SU-DHL-6 (cell line): ENCODE measurements around the gene PRF1.

Experiments used
- H2AFZ ChIP-seq: fragments of 200-600 bp; sonication (generic); 2 replicates; pipeline ENCODE4 v1.6.1; 2014; ENCODE audit warnings: low read depth, mild to moderate bottlenecking, moderate library complexity, mixed read lengths, antibody characterized with exemption, low read length; ENCODE audit not compliant: severe bottlenecking
- H3F3A ChIP-seq: fragments of 200-600 bp; shearing (Covaris generic); 2 replicates; pipeline ENCODE4 v1.6.0; 2016; ENCODE audit warnings: antibody characterized with exemption, mild to moderate bottlenecking; ENCODE audit not compliant: insufficient read depth
- H3K27ac ChIP-seq: fragments of 200-600 bp; sonication (generic); 2 replicates; pipeline ENCODE4 v1.5.1; 2016; ENCODE audit warnings: low read depth, mild to moderate bottlenecking, low read length, moderate library complexity, mixed read lengths
- H3K27me3 ChIP-seq: fragments of 200-600 bp; sonication (generic), shearing (Covaris generic); 2 replicates; pipeline ENCODE4 v1.6.0; 2014; ENCODE audit warnings: mild to moderate bottlenecking, low read length
- H3K36me3 ChIP-seq: fragments of 200-600 bp; sonication (generic); 2 replicates; pipeline ENCODE4 v1.6.1; 2014; ENCODE audit warnings: mild to moderate bottlenecking, low read length, mixed read lengths
- H3K4me2 ChIP-seq: fragments of 300-600, 200-600 bp; shearing (Covaris generic), sonication (generic); 2 replicates; pipeline ENCODE4 v1.6.0; 2014; ENCODE audit warnings: low read length, low read depth, mild to moderate bottlenecking; ENCODE audit not compliant: poor library complexity, severe bottlenecking
- H3K4me3 ChIP-seq: fragments of 200-600 bp; sonication (generic); 2 replicates; pipeline ENCODE4 v1.5.1; 2014; ENCODE audit warnings: antibody characterized with exemption, low read length, mild to moderate bottlenecking, mixed read lengths; ENCODE audit not compliant: insufficient read depth, poor library complexity, severe bottlenecking
- H3K79me2 ChIP-seq: fragments of 200-600 bp; sonication (generic); 2 replicates; pipeline ENCODE4 v1.6.1; 2014; ENCODE audit warnings: mild to moderate bottlenecking, low read length, moderate library complexity; ENCODE audit not compliant: insufficient read depth
- H3K9ac ChIP-seq: fragments of 200-600 bp; sonication (generic); 2 replicates; pipeline ENCODE4 v1.7.0; 2014; ENCODE audit warnings: mild to moderate bottlenecking, low read length
- H3K9me2 ChIP-seq: fragments of 200-600 bp; sonication (generic); replicated peaks from 2 replicates; pipeline ENCODE4 v1.6.1; 2014; ENCODE audit warnings: low read length; ENCODE audit not compliant: insufficient read depth
- H3K9me3 ChIP-seq: fragments of 200-600 bp; sonication (generic); 2 replicates; pipeline ENCODE4 v1.6.1; 2014; ENCODE audit warnings: low read length, mixed read lengths; ENCODE audit not compliant: insufficient read depth
- H4K20me1 ChIP-seq: fragments of 200-600 bp; sonication (generic); 2 replicates; pipeline ENCODE4 v1.6.1; 2014; ENCODE audit warnings: low read depth, mild to moderate bottlenecking, antibody characterized with exemption, low read length, moderate library complexity, mixed read lengths
- CTCF ChIP-seq: fragments of 200-600 bp; sonication (generic); IDR thresholded peaks from one replicate; pipeline ENCODE4 v1.5.1; 2017; ENCODE audit warnings: antibody characterized with exemption, mild to moderate bottlenecking, low read length, moderate library complexity; ENCODE audit not compliant: insufficient read depth, poor library complexity, severe bottlenecking
- EZH2phosphoT487 ChIP-seq: fragments of 200-600 bp; sonication (generic), shearing (Covaris generic); conservative IDR thresholded peaks from 2 replicates; pipeline ENCODE4 v1.6.1; 2018; ENCODE audit warnings: mild to moderate bottlenecking, antibody characterized with exemption, low read length, moderate library complexity, mixed read lengths

PRF1 gene

GRCh38 chr10:70592746-70593512, 9.6 kb downstream of the PRF1 start:
- Histone ChIP-seq H3K79me2 (no peaks in the 10 kb centered on the region), H4K20me1 (no peaks in the 10 kb centered on the region), H3K4me2 (no peak overlapping the region), H3K27me3 (no peaks in the 10 kb centered on the region), H3K27ac (no peak overlapping the region), H3F3A (no peaks in the 10 kb centered on the region), H2AFZ (no peak overlapping the region), H3K9ac (no peak overlapping the region), H3K9me3 (no peaks in the 10 kb centered on the region), H3K9me2 (no peaks in the 10 kb centered on the region), H3K4me3 (no peak overlapping the region), H3K36me3 (no peaks in the 10 kb centered on the region)
- TF ChIP-seq EZH2phosphoT487, result no peak
- no peak for TF ChIP-seq CTCF

- Histone ChIP-seq H3K27ac (no peak overlapping the region), H3K79me2 (no peaks in the 10 kb centered on the region), H2AFZ (no peak overlapping the region), H3K36me3 (no peaks in the 10 kb centered on the region), H3K4me2 (no peak overlapping the region), H3K9ac (no peak overlapping the region), H3K27me3 (no peaks in the 10 kb centered on the region), H3K4me3 (no peak overlapping the region), H3K9me3 (no peaks in the 10 kb centered on the region), H3F3A (no peaks in the 10 kb centered on the region), H4K20me1 (no peaks in the 10 kb centered on the region), H3K9me2 (no peaks in the 10 kb centered on the region)
- TF ChIP-seq CTCF, result no peak
- TF ChIP-seq EZH2phosphoT487, result no peak
Observed at GRCh38 chr10:70592186-70592735, 10.3 kb downstream of the PRF1 start.

GRCh38 chr10:70590655-70591416, 11.7 kb downstream of the PRF1 start:
- TF ChIP-seq CTCF, result no peak
- no peak for TF ChIP-seq EZH2phosphoT487
- no peaks in the 10 kb centered on the region for H3K36me3 ChIP-seq
- H3K4me3 ChIP-seq, result no peak overlapping the region
- H3K4me2 ChIP-seq, result no peak overlapping the region
- H3K79me2 ChIP-seq, result no peaks in the 10 kb centered on the region
- H3K27me3 ChIP-seq, result no peaks in the 10 kb centered on the region
- no peaks in the 10 kb centered on the region for H4K20me1 ChIP-seq
- no peaks in the 10 kb centered on the region for H3K9me3 ChIP-seq
- H3K9ac ChIP-seq, result no peak overlapping the region
- H3K27ac ChIP-seq, result no peak overlapping the region
- no peak overlapping the region for H2AFZ ChIP-seq
- no peaks in the 10 kb centered on the region for H3K9me2 ChIP-seq
- no peaks in the 10 kb centered on the region for H3F3A ChIP-seq
